Measurements from ENCODE around the gene CEACAM20. TPM values are rescaled to one million over a fixed set of nuclear protein-coding genes. Genes with fewer than 3 reads are reported as not detected.
A peak's percentile ranks its signal among the peaks of the same experiment; 100 is the strongest.

Gene CEACAM20
- total RNA-seq, 2 donors from 2014 or later, result not detected

DNA sequence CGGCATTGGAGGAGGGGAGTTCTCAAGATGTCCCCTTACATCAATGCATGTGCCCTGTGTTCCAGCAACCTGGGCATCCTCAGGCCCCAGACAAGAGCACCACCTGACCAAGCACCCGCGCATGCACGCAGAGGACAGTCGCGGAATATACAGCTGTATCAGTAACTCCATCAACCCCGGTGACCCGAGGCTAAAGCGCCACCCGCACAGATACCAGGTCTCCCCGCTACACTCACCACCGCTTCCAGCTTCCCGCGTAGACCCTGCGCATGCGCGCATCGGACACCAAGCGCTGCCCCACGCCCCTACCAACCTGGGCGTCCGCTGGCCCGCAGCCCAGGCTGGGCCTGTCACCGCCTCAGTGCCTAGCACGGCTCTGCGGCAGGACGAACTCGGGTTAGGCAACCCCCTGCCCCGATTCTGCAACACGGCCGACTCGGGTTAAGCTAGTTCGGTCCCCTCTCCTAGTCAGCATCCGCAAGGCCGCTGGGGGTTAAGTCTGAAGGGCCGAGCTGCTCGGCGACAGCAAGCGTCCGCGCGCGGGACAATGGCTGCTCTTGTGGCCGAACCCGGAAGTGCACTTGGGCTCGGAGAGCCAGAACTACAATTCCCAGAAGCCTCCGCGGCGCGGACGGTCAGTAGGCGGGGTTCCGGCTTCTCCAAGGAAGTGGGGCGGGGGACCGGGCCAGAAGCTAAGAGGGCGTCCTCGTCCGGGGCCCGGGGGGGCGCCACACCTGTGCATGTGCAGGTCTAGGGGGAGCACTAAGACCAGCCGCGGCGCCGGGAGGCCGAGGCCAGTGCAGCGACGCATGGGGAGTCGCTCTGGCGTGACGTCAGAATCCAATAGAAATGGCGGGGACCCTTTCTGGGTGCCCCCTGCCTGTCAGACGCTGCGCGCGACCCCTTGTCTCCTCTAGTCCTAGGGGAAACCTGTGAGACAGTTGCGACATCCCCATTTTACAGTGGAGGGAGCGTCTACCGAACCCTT, 29.2 kb downstream of the CEACAM20 start, which contains the start of gene ZNF180:
ZNF180 (minus strand) TSS at position 561 of the 988 bp plus-strand sequence. CDS start 3,188 bp downstream, outside the sequence.
- peak; percentile 73 for TF ChIP-seq CTCF (conservative IDR thresholded peaks at IDR 0.05)
- peaks cover 42% of the 10 kb centered on the region for H3K9me3 ChIP-seq (ENCODE audit: control insufficient read depth, low read length)
- Mint-ChIP-seq H3K27me3 (ENCODE audit: insufficient read depth) (peaks cover 32% of the 10 kb centered on the region), H3K27ac (peak within 1 kb of the TSS; percentile 91), H3K36me3 (ENCODE audit: low read depth) (peaks cover 42% of the 10 kb centered on the region), H3K4me3 (peak within 1 kb of the TSS; percentile 91), H3K9me3 (peaks cover 30% of the 10 kb centered on the region), H3K4me1 (peaks cover 13% of the 10 kb centered on the region)
- peaks cover 23% of the 10 kb centered on the region for H3K36me3 ChIP-seq (ENCODE audit: control insufficient read depth, insufficient read depth, low read length)
- H3K9ac ChIP-seq (ENCODE audit: extremely low read depth, low read length, poor library complexity, severe bottlenecking), result peak within 1 kb of the TSS; percentile 71
- peak within 1 kb of the TSS; percentile 85 for H3K27ac ChIP-seq (ENCODE audit: low read depth, low read length)
- peak; percentile 99 for DNase-seq
- H3K4me3 ChIP-seq (ENCODE audit: low read length), result peak within 1 kb of the TSS; percentile 99
- 0 to 1% methylated on average over 48 to 75 of the region's 78 CpGs for WGBS, 2 experiments (ENCODE audit: insufficient coverage in 1 of 2, insufficient read length in 1 of 2)
- H3K27me3 ChIP-seq (ENCODE audit: control insufficient read depth, insufficient read depth, low read length, poor library complexity, severe bottlenecking), result peaks cover 25% of the 10 kb centered on the region
- H3K4me1 ChIP-seq (ENCODE audit: control insufficient read depth, insufficient read depth, low read length), result no peaks in the 10 kb centered on the region

DNA sequence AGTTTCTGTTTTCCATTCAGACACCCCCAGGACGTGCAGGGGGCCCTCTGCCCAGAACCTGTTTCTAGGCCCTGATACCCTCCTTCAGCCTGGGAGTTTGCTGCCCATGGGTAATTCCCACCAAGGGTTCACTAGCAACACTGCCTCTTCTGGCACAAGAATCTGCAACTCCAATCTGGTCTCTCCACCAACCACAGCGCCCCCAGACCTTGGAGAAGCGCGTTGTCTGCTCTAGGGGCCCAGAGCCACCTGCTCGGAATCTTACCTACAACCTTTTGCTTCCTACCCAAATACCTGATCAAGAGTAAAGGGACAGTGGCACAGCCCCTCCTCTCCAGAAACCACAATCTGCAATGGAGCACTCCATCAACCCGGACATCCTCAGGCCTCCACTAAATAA, 29.9 kb downstream of the CEACAM20 start:
- WGBS, 2 experiments (ENCODE audit: insufficient coverage in 1 of 2, insufficient read length in 1 of 2), result 18 to 71% methylated on average over 1 to 6 of the region's 6 CpGs
- H3K27me3 ChIP-seq (ENCODE audit: control insufficient read depth, insufficient read depth, low read length, poor library complexity, severe bottlenecking), result peaks cover 18% of the 10 kb centered on the region
- peaks cover 30% of the 10 kb centered on the region for H3K36me3 ChIP-seq (ENCODE audit: control insufficient read depth, insufficient read depth, low read length)
- no peak for TF ChIP-seq CTCF (conservative IDR thresholded peaks at IDR 0.05)
- no peak overlapping the region for H3K27ac ChIP-seq (ENCODE audit: low read depth, low read length)
- Mint-ChIP-seq H3K9me3 (peaks cover 36% of the 10 kb centered on the region), H3K4me3 (peak overlapping the region; percentile 91), H3K4me1 (peaks cover 13% of the 10 kb centered on the region), H3K36me3 (ENCODE audit: low read depth) (peaks cover 49% of the 10 kb centered on the region), H3K27ac (peak overlapping the region; percentile 91), H3K27me3 (ENCODE audit: insufficient read depth) (peaks cover 25% of the 10 kb centered on the region)
- DNase-seq, result no peak
- H3K9ac ChIP-seq (ENCODE audit: extremely low read depth, low read length, poor library complexity, severe bottlenecking), result peak overlapping the region; percentile 71
- H3K4me1 ChIP-seq (ENCODE audit: control insufficient read depth, insufficient read depth, low read length), result no peaks in the 10 kb centered on the region
- peak overlapping the region; percentile 99 for H3K4me3 ChIP-seq (ENCODE audit: low read length)
- H3K9me3 ChIP-seq (ENCODE audit: control insufficient read depth, low read length), result peaks cover 49% of the 10 kb centered on the region

DNA sequence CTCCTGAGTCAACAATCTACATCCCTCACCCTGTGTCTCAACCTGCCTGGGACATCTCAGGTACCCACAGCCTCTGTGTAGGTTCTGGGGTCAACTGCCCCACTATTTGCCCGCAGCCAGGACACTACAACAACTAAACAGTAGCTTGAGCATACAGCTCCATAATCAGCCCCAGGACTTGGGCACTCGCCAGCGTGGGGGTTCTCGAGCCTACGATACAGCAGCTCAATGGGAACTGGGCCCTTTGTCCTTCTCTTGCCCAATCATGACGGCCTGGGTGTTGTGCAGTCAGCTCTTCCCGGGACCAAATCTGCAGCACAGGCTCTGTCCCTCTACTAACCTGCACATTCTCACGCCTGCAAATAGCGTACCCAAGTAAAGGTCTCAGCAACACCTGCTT, 30.5 kb downstream of the CEACAM20 start:
- H3K4me1 ChIP-seq (ENCODE audit: control insufficient read depth, insufficient read depth, low read length), result no peaks in the 10 kb centered on the region
- H3K36me3 ChIP-seq (ENCODE audit: control insufficient read depth, insufficient read depth, low read length), result peaks cover 36% of the 10 kb centered on the region
- DNase-seq, result no peak
- Mint-ChIP-seq H3K9me3 (peaks cover 41% of the 10 kb centered on the region), H3K27ac (peak overlapping the region; percentile 91), H3K27me3 (ENCODE audit: insufficient read depth) (peaks cover 20% of the 10 kb centered on the region), H3K4me1 (peaks cover 13% of the 10 kb centered on the region), H3K4me3 (peak overlapping the region; percentile 91), H3K36me3 (ENCODE audit: low read depth) (peaks cover 55% of the 10 kb centered on the region)
- H3K27me3 ChIP-seq (ENCODE audit: control insufficient read depth, insufficient read depth, low read length, poor library complexity, severe bottlenecking), result peaks cover 14% of the 10 kb centered on the region
- H3K9ac ChIP-seq (ENCODE audit: extremely low read depth, low read length, poor library complexity, severe bottlenecking), result no peak overlapping the region
- 94 to 95% methylated on average over 8 to 9 of the region's 9 CpGs for WGBS, 2 experiments (ENCODE audit: insufficient coverage in 1 of 2, insufficient read length in 1 of 2)
- TF ChIP-seq CTCF (conservative IDR thresholded peaks at IDR 0.05), result no peak
- peaks cover 55% of the 10 kb centered on the region for H3K9me3 ChIP-seq (ENCODE audit: control insufficient read depth, low read length)
- peak overlapping the region; percentile 99 for H3K4me3 ChIP-seq (ENCODE audit: low read length)
- no peak overlapping the region for H3K27ac ChIP-seq (ENCODE audit: low read depth, low read length)

Measured in endodermal cell (in vitro differentiated cells).